ENCODE measurements around the gene SKP1. TPM values are rescaled to one million over a fixed set of nuclear protein-coding genes. Genes with fewer than 3 reads are reported as not detected.

Gene SKP1
- total RNA-seq, 1 experiment from 2014 or later = 415 TPM

- Mint-ChIP-seq H3K36me3 (ENCODE audit: insufficient read depth, unreplicated experiment) (peaks cover 37% of the 10 kb centered on the region), H3K27me3 (ENCODE audit: insufficient read depth, unreplicated experiment) (no peaks in the 10 kb centered on the region), H3K4me1 (ENCODE audit: insufficient read depth, unreplicated experiment) (peaks cover 23% of the 10 kb centered on the region), H3K4me3 (ENCODE audit: unreplicated experiment) (peak overlapping the region; percentile 97), H3K9me3 (ENCODE audit: unreplicated experiment) (no peaks in the 10 kb centered on the region), H3K27ac (ENCODE audit: low read depth, unreplicated experiment) (peak overlapping the region; percentile 97)
- ChIA-PET POLR2A (interaction anchor here (0.6 to 8.9 kb wide), 78 partner anchors 9 to 1126 kb away, joined by 3 to 309 read pairs (median 4); partner anchors contain the start of genes CAMLG, CDKL3, HSPA4 and JADE2), CTCF (interaction anchor here (0.5 to 3.0 kb wide), 17 partner anchors 9 to 410 kb away, joined by 3 to 16 read pairs (median 3); partner anchors contain the start of genes PPP2CA and UBE2B)
- DNase-seq (ENCODE audit: unreplicated experiment) = peak; percentile 93
- TF ChIP-seq CTCF (IDR thresholded peaks at IDR 0.05; ENCODE audit: unreplicated experiment) = no peak
- intact Hi-C loops (cut with micrococcal nuclease) = loop anchor here (2.0 kb wide), 2 partner anchors 47 to 111 kb away; no protein-coding TSS in a partner anchor
- BruUV-seq (replicated peaks) = TSS peak; percentile 95
These were observed 782 bp upstream of the SKP1 start for GRCh38 chr5:134177369-134178095.

GRCh38 chr5:134175921-134176510 is 734 bp downstream of the SKP1 start:
- Mint-ChIP-seq H3K9me3 (ENCODE audit: unreplicated experiment) (no peaks in the 10 kb centered on the region), H3K36me3 (ENCODE audit: insufficient read depth, unreplicated experiment) (peaks cover 52% of the 10 kb centered on the region), H3K27me3 (ENCODE audit: insufficient read depth, unreplicated experiment) (no peaks in the 10 kb centered on the region), H3K4me1 (ENCODE audit: insufficient read depth, unreplicated experiment) (peaks cover 34% of the 10 kb centered on the region), H3K4me3 (ENCODE audit: unreplicated experiment) (peak overlapping the region; percentile 97), H3K27ac (ENCODE audit: low read depth, unreplicated experiment) (peak overlapping the region; percentile 97)
- DNase-seq (ENCODE audit: unreplicated experiment) = peak; percentile 38
- ChIA-PET CTCF (interaction anchor here (0.6 to 3.0 kb wide), 6 partner anchors 29 to 305 kb away, joined by 3 to 16 read pairs (median 4); partner anchors contain the start of gene PPP2CA), POLR2A (interaction anchor here (0.5 to 8.9 kb wide), 57 partner anchors 8 to 1550 kb away, joined by 3 to 309 read pairs (median 6); partner anchors contain the start of genes CAMLG, HSPA4, JADE2 and PCBD2)
- intact Hi-C loops (cut with micrococcal nuclease) = loop anchor here (2.0 kb wide), 2 partner anchors 49 to 113 kb away; no protein-coding TSS in a partner anchor
- TSS peak; percentile 47 for BruUV-seq (replicated peaks)
- no peak for TF ChIP-seq CTCF (IDR thresholded peaks at IDR 0.05; ENCODE audit: unreplicated experiment)

- no peaks in the 10 kb centered on the region for H3K9me3 Mint-ChIP-seq (ENCODE audit: unreplicated experiment)
- CTCF ChIA-PET = interaction anchor here (1.0 to 1.2 kb wide), 3 partner anchors 51 to 195 kb away, joined by 3 to 4 read pairs (median 3); partner anchors contain the start of gene PPP2CA
- H3K4me3 Mint-ChIP-seq (ENCODE audit: unreplicated experiment) = peak overlapping the region; percentile 97
- no peak for TF ChIP-seq CTCF (IDR thresholded peaks at IDR 0.05; ENCODE audit: unreplicated experiment)
- peaks cover 35% of the 10 kb centered on the region for H3K4me1 Mint-ChIP-seq (ENCODE audit: insufficient read depth, unreplicated experiment)
- DNase-seq (ENCODE audit: unreplicated experiment) = peak; percentile 69
- H3K27me3 Mint-ChIP-seq (ENCODE audit: insufficient read depth, unreplicated experiment) = no peaks in the 10 kb centered on the region
- POLR2A ChIA-PET = interaction anchor here (0.5 to 8.9 kb wide), 37 partner anchors 10 to 1213 kb away, joined by 3 to 309 read pairs (median 6); partner anchors contain the start of genes CAMLG, JADE2, PPP2CA and SEC24A
- intact Hi-C loops (cut with micrococcal nuclease) = no loop called here
- peak overlapping the region; percentile 97 for H3K27ac Mint-ChIP-seq (ENCODE audit: low read depth, unreplicated experiment)
- BruUV-seq (replicated peaks) = no TSS peak
- H3K36me3 Mint-ChIP-seq (ENCODE audit: insufficient read depth, unreplicated experiment) = peaks cover 61% of the 10 kb centered on the region
These were observed 1.6 kb downstream of the SKP1 start for GRCh38 chr5:134174841-134175839.
